NCI-H82 treated with DMSO at 0.1 percent for 48 hours (cell line): Measurements from ENCODE around the gene FTO.

Source experiments
- DNase-seq: peaks from one replicate; lab custom pipeline; 2025; ENCODE audit not compliant: unreplicated experiment; lab: John Stamatoyannopoulos, UW

The FTO gene

DNA sequence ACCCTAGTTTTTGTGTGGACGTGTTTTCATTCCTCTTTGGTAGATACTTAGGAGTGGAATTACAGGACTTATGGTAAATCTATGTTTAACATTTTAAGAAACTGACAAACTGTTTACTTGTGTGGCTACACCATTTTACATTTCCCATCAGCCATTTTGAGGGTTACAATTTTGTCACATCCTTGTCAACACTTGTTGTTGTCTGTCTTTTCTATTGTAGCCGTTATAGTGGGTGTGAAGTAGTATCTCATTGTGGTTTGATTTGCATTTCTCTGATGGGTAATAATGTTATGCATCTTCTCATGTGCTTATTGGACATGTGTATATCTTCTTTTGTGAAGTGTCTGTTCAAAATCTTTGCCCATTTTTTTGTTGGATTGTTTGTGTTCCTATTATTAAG lies 4.5 kb downstream of the FTO start:
- no peak for DNase-seq

DNA sequence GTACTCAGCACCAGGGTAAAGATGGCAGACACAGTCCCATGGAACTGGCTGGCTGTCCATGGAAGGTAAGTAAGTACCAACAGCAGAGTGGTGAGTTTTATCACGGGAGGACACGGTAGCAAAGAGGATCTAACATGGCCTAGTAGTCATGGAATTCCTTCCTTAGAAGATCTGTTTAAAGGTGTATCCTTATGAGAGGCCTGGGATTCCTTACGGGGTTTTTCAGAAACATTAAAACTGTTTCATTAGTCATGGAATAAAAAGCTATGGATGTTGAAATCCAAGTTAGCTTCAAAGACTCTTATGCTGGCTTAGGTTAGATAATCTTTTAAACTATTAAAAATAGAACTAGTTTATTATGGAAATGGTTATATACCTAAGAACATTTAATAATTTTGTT lies 7.4 kb downstream of the FTO start:
- no peak for DNase-seq

DNA sequence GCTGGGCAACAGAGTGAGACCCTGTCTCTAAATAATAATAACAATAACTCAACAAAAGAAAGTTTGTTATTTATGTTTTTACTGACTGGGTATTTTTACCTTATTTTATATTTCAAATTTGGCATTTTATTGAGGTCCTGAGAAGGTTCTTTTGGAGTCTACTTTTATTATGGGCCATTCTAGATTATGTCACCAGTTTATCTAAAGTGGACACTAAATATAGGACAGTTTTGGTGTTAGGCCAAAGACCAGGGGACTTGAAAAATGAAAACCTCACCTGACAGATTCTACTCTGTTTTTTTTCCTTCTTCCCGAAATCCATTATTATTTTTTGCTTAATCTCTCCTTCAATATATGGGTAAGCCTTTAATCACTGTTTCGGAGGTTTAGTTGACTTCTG lies 8.1 kb downstream of the FTO start:
- no peak for DNase-seq

DNA sequence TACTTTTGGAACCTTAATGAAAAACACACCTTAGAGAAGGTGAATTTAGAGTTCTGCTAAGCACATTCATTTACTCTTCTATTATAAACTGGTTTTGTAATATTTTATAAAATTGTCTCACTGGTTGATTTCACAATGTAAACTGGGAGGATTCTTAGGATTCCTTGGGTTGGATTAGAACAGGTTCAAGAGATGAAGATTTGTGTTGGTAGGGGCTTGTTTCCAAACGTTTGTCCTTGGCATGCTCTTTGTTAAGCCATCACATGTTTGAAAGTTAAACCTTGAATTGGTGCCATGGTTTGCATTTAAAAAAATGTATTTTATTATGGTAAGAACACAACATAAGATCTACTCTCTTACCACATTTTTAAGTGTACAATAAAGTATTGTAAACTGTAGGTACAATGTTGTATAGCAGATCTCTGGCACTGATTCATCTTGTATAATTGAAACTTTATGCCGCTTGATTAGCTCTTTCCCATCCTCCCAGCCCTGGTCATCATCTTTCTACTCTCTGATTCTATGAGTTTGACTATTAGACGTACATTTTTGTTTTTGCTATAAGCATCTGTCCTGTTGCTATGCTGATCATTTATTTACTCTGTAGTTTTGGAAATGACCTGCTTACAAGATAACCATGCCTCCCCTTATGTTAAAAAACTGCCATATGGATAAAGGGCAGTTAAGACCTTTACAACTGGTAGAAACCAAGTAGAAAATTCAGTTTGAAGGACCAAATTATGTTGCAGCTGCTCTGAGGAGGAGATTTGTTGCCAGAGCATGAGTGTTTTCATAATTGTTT lies 9.6 kb downstream of the FTO start:
- no peak for DNase-seq

DNA sequence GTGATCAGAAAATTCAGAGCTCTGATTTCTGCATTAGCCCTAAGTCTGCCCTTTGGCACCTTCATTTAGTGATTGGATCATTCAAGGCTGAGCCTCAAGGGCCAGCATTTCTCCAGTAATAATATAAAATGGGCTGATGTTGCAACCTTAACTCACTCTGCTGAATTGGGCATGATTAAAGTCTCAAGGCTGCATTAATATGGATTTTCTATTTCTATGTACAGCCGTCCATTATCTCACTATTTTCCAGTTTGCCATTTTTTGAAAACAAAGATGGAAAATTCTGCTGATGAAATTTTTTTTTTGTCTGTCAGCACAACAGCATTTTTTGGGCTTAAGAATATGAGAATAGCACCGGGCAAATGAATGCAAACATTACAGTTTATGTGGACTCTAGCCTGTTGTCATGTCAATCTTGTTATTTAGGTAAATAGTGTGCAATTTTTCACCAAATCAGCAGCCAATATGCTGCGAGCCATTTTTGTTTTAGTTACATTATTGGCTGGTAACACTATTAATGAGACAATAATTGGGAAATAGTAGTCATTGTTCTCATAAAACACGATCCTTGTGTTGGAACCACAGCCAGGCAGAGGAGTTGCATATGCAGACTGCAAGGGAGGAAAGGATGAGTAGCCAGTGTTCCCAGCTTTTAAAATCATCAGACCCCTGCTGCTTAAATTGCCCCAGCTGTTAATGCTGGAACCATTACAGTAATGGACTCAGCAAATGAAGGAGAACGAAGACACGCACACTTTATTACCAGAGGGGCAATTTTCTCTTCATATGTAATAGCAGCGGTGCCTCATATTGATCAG lies 10.5 kb downstream of the FTO start:
- peak; percentile 34 for DNase-seq

DNA sequence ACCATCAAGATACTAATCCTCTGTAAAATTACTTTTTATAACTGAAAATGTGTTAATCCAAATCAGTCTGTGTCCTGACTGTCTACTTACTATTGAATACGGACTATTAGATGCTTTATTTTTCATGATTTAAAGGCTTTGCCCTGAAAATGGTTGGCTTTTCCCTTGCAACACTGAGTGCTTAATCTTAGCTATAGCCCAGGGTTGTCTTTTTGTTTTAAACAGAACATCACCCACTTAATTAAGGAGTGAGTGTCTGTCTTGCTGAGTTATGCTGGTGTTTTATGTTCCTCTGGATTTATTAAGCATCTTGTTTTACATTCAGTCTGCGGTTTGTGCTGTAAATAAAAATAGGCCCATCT lies 11.0 kb downstream of the FTO start:
- DNase-seq: no peak

DNA sequence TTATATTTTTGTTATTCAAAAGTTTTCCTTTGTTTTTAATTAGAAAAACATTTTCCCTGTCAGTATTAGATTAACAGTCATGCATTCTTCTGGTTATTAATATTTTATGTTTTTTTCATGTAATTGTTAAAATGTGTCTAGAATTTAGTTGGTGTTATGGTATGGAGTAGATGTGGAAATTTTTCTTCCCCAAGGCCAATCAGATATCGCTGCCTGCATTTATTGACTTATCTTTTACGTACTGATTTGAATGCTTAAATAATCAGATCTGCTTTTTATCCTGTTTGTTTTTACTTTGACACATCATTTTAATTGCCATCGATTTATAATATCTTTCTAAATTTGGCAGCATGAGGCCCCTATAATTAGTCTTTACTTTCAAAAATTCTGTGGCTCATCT lies 13.6 kb downstream of the FTO start:
- DNase-seq: no peak

DNA sequence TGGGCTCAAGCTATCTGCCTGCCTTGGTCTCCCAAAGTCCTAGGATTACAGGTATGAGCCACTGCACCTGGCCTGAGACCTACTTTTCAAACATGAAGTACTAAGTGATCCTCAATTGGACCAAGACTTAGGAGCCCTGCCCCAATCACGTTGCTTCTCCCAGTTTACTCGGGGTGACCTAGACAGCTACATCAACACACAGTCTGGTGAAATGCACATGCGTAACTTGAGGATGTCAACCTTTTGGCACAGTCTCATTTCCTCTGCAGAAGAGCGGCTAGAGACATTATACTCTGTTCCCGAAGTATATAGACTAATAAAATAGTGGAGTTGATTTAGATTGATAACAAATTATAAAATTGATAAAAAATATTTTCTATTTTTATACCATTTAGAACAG lies 17.1 kb downstream of the FTO start:
- no peak for DNase-seq

DNA sequence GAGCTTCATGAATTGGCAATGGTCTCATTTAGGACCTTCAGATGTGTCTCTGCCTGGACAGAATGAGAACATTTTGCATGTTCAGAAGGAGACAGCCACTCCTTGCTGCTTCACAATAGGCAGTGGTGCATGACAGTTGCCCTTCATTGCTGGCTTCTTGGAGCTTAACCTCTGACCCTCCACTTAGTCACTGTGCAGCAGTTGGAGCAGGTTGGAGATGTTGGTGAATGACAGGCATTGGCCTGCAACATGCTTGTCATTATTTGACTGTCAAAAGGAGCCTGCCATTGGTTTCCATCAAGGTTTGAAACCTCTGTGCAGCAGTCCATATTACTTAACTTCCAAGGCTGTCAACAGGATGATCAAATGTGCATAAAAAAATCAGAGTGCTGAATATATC lies 22.7 kb downstream of the FTO start:
- DNase-seq: no peak

DNA sequence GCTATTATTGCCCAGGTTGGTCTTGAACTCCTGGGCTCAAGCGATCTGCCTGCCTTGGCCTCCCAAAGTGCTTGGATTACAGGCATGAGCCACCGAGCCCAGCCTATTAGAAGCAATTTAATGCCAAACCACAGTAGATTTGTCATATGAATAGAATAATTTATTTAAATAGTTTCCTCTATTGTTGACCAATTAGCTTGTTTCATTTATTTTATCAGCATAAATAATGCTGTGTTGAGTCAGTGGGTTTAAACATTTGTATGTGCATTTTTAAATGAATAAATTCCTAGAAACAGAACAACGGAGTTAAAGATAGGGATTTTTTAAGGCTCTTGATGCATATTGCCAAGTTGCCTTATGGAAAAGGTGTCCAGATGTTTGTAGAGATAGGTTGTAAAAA lies 26.7 kb downstream of the FTO start:
- DNase-seq: no peak

DNA sequence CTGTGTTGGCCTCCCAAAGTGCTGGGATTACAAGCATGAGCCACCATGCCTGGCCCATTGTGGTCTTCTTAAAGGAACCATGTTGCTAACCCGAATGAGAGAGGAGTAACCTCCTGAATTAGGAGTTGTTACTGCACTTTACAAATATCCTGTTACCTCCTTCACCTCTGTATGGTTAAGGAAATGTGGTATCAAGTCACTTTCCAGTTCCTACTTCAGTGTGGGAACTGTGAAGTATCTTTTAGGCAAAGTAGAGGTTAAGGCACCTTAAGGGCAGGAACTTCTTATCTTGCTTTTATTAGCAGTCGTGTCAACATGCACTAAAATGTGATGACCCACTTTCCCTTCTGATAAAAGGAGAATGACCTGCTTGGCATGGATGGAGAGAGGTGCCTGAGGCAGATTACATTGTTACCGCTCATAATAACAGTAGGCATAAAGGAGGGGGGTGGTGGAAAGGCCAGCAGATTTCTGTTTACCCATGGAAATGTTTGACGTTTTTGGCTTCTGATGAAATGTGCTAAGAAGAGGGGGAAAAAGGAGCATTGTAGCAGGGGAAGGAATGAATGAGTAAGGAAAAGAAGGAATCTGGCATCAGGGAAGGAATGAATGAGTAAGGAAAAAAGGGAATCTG lies 28.5 kb downstream of the FTO start:
- no peak for DNase-seq

DNA sequence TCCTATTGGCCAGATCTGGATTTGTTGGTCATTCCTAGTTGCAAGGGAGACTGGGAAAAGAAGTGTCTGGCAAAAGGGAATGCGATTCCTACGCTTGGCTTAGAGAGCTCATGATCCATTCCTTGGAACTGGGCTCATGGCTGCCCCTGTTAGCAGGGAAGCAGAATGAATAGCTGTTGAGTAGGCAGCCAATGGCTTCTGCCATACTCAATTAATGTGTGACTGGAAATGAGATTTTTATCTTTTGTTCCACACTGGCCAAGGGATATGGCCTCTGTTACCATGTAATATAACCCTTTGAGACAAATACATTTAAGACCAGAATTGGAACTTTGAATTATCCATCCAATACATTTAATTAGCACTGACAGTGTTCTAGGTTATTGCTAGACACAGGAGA lies 31.0 kb downstream of the FTO start:
- DNase-seq: no peak

DNA sequence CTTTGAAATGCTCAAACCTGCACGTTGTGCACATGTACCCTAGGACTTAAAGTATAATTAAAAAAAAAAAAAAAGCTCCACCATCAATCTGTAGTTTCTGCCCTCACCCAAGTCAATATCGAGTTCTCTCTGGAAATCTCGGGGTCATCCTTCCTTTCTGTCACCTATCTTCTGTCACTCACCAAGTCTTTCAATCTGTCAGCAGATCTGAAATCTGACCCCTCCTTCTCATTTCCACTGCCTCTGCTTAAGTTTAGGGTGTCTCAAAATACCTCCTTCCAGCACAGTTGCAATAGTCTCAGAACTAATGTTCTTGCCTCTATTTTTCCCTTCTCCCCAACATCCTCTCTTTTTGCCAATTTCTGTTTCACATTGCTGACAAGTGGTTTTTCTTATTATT lies 32.3 kb downstream of the FTO start:
- no peak for DNase-seq

DNA sequence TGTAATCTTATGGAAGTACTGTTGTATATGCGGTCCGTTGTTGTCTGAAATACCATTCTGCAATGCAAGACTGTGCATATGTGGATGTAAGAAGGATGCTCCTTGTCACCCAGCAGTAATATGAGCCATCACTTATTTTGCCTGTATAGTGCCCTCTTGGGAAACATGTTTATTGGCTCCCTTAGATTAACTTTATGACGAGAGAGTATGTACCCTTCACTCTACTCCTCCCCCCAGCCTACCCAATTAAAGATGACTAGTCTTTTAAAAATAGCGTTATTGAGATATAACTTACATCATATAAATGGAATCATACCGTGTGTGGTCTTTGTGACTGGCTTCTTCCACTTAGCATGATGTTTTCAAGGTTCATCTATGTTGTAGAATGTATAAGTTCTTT lies 33.6 kb downstream of the FTO start:
- no peak for DNase-seq

DNA sequence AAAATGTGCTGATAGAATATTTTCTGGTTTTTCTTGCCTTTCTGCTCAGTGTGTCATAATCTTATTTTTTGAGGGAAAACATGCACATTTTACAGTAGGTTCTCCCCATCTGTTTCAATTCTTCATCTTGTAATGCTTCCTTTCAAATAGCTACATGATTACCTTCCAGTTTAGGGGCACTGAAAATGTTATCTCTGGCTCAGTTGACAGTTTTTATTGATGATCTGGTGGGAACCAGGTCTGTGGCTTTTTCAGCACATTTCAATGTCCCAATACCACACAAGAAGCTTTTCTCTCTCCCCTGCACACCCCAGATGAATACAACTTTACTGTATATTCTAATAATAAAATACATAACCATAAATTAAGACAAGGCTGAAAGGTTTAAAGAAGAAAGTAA lies 36.5 kb downstream of the FTO start:
- no peak for DNase-seq

DNA sequence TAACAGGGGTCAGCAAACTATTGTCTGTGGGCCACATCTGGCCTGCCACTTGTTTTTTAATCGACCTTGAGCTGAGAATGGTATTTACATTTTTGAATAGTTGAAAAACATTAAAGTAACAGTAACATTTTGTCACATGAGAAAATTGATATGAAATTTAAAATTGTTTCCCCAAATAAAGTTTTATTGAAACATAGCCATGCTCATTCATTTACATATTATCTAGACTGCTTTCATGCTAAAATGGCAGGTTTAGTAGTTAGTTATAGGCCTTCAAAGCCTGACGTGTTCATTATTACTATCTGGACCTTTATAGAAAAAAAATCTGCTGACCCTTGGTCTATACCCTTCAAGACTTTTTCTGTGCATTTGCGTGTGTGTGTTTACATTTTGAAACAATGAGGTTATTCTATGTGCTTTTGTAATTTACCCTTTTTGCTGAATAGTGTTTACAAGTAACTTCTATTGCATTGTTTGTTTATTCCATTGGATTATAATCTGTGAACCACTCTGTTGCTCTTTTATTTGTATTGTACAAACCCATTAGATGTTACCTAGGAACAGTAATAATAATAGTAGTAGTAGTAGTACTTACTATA lies 37.1 kb downstream of the FTO start:
- DNase-seq: no peak

DNA sequence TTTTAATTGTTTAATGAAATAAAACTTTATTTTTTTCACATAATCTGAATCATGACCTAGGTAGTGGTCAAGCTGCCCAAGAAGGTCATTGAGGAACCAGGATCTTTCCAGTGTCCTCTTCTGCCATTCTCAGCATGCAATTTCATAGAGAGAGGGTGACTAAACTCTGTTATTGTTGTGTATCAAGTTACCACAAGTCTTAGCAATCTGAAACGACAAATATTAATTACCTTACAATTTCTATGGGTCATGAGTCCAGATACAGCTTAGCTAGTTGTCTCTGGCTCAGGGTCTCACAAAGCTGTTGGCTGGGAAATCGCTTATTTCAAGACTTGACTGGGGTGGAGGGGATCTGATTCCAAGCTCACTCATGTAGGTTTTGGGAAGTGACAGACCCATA lies 37.6 kb downstream of the FTO start:
- DNase-seq: no peak

DNA sequence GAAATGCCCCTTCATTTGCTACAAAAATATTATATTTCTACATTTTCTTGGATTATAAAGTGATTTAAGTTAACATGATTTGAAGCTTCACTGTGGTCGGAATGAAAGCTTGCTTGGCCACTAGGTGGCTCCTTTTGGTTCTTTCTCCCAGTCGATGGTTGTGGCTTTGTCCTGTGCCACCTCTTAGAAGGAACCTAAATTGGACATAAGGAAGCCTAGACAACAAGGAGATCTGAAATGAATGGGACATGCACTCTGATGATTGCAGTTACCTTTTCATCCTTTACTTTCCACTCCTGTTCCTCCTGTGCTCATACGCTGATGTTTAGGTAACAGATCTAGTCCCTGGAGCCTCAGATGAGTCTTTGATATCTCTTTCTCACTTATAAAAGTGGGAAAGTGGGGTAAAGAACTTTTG lies 39.2 kb downstream of the FTO start:
- peak; percentile 10 for DNase-seq

DNA sequence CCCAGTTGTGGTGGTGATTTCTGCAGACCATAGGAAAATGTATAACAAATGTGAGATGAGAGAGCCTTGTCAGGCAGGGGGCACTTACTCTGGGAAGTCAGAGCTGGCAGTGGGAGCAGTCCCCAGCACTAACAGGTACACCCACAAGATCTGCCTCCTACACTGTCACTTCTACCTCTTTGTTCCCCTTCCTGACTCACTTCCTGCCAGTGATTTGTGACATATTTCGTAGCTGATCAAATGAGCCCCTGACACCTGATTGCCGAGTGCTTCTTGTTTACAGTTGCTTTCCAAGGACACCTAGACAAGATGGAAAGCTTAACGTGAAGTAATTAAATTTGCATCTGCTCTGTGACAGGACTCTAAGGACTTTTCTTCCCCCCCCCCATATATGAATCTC lies 40.5 kb downstream of the FTO start:
- peak; percentile 10 for DNase-seq

DNA sequence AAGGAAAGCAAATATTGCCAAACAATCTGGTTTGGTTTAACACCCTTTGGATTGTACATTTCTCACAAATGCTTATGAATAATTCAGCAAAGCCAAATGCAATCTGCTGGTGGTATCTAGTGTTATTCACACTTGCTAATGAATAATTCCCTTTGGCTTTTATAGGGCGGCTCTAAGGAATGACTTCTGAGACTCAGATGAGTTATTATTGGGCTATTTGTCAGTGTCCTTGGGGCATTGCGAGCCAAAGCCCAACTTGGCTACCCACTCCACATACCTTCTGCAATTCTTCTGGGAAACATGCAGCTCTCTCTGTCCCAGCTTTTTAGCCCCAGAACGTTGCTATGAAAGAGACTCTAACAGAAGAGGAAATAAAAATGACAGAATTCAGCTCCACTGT lies 41.1 kb downstream of the FTO start:
- DNase-seq: no peak

DNA sequence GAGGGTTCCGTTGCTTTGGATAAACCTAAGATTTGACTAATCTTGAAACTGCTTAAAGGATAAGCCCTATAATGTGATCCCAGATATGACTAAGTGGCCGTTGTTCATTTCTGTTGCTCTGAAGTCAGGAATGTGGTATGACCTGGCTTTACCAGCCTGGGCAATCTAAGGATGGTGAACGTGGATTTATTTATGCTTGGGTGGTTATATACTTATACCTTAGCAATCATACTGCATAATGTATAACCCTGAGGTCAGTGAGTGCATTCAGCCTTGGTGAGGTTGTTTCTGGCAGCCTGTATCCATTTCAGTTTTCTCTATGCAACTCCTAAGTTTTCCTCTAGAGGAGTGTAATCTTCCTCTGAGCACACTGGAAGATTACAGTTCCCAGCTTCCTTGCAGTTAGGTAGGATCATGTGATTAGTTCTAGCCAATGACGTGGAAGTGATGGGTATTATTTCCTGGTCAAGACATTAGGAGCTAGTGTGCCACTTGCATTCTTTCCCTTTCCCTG lies 41.9 kb downstream of the FTO start:
- DNase-seq: peak; percentile 49

DNA sequence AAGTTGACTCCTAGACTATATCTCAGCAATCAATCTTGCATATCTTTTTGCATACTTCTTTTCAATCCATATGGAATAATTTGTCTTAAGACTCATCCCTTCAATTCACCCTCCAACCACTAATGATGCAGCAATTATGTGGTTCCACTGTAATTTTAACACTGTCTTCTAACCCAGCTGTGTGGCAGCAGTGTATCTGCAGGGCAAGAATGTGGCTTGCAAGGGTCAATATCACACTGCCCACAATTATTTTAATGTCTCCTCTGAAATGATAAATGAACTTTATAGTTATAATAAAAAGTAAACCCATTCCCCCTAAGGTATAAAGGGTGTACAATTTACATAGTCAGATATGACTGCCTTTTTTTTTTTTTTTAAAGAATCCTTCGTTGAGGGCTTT lies 48.6 kb downstream of the FTO start:
- DNase-seq: no peak
